NCI-H82 (cell line): ENCODE data around the gene CASTOR2.
"Not testable (repeated sequence)": the region's sequence is repeated elsewhere in the genome, so short reads cannot be mapped to it uniquely, and the experiment has no call there.

Source experiments
- DNase-seq: peaks from one replicate; lab custom pipeline; 2025; lab: John Stamatoyannopoulos, UW

The CASTOR2 gene

GRCh38 chr7:75050501-75050900 is 86.0 kb downstream of the CASTOR2 start:
- DNase-seq = no peak

GRCh38 chr7:75054744-75055143 is 90.2 kb downstream of the CASTOR2 start:
- DNase-seq = no peak

GRCh38 chr7:75055155-75055554 is 90.7 kb downstream of the CASTOR2 start:
- DNase-seq = no peak

- DNase-seq = no peak
Measured at GRCh38 chr7:75055830-75056772, 91.6 kb downstream of the CASTOR2 start.

GRCh38 chr7:75058406-75058805 is 93.9 kb downstream of the CASTOR2 start:
- DNase-seq = no peak

- no peak for DNase-seq
Measured at GRCh38 chr7:75064291-75064690, 99.8 kb downstream of the CASTOR2 start.

GRCh38 chr7:75064801-75065200 is 100.3 kb downstream of the CASTOR2 start:
- DNase-seq = no peak

- DNase-seq = no peak
Measured at GRCh38 chr7:75066521-75066920, 102.0 kb downstream of the CASTOR2 start.

GRCh38 chr7:75072981-75073283 is 108.4 kb downstream of the CASTOR2 start:
- no peak for DNase-seq

GRCh38 chr7:75074262-75074641 is 109.7 kb downstream of the CASTOR2 start:
- not testable (repeated sequence) for DNase-seq
